T47D (cell line): ENCODE data around the gene FAM83G.
"Not testable (repeated sequence)": the region's sequence is repeated elsewhere in the genome, so short reads cannot be mapped to it uniquely, and the experiment has no call there.

Experiments used
- DNase-seq, 2 experiments: peaks; one replicate each; pipeline versions ENCODE4 v3.0.0 to v3.0.0-alpha.2; 2011 to 2012; ENCODE audit warnings: low read depth in 1 of 2, low spot score in 1 of 2
- JUND ChIP-seq: IDR thresholded peaks from 2 replicates; pipeline ENCODE4 v1.6.1; 2012; ENCODE audit warnings: low read depth
- in situ Hi-C: cut with HindIII; loops from 2 replicates; pipeline ENCODE4 v1.10.0; 2016; ENCODE audit warnings: low sequenced_read_pairs, low pct_unique_long_range_greater_than_20kb

FAM83G gene

GRCh38 chr17:19004421-19005136 lies at the start of gene FAM83G:
Gene FAM83G (minus strand): TSS chr17:19004764. CDS start chr17:19004041, 723 bp downstream.
- in situ Hi-C loops: no loop called here
- TF ChIP-seq JUND: no peak
- DNase-seq: peak; percentile 85 to 94

GRCh38 chr17:19048826-19049225 lies 44.3 kb upstream of the FAM83G start:
- in situ Hi-C loops, DNase-seq: not testable (repeated sequence)

- DNase-seq, in situ Hi-C loops: not testable (repeated sequence)
These were observed 42.9 kb upstream of the FAM83G start for GRCh38 chr17:19047510-19047909.

- DNase-seq, in situ Hi-C loops: not testable (repeated sequence)
These were observed 42.3 kb upstream of the FAM83G start, which contains the start of gene GRAP for GRCh38 chr17:19046782-19047375. Gene GRAP (minus strand): TSS chr17:19046957. CDS start chr17:19046926, 31 bp downstream.

GRCh38 chr17:19044643-19045042 lies 40.1 kb upstream of the FAM83G start:
- in situ Hi-C loops, DNase-seq: not testable (repeated sequence)

GRCh38 chr17:19043032-19043431 lies 38.5 kb upstream of the FAM83G start:
- in situ Hi-C loops, DNase-seq: not testable (repeated sequence)

GRCh38 chr17:19042369-19042768 lies 37.8 kb upstream of the FAM83G start:
- in situ Hi-C loops, DNase-seq: not testable (repeated sequence)

GRCh38 chr17:19041871-19042270 lies 37.3 kb upstream of the FAM83G start:
- DNase-seq, in situ Hi-C loops: not testable (repeated sequence)

GRCh38 chr17:19040350-19040749 lies 35.8 kb upstream of the FAM83G start:
- DNase-seq, in situ Hi-C loops: not testable (repeated sequence)

- in situ Hi-C loops, DNase-seq: not testable (repeated sequence)
These were observed 34.2 kb upstream of the FAM83G start for GRCh38 chr17:19038730-19039129.

- in situ Hi-C loops, DNase-seq: not testable (repeated sequence)
These were observed 33.4 kb upstream of the FAM83G start for GRCh38 chr17:19038007-19038406.

GRCh38 chr17:19037547-19037946 lies 33.0 kb upstream of the FAM83G start:
- DNase-seq, in situ Hi-C loops: not testable (repeated sequence)

- DNase-seq, in situ Hi-C loops: not testable (repeated sequence)
These were observed 31.6 kb upstream of the FAM83G start for GRCh38 chr17:19036186-19036585.

GRCh38 chr17:19032377-19032988 lies 27.9 kb upstream of the FAM83G start:
- DNase-seq, in situ Hi-C loops: not testable (repeated sequence)

- DNase-seq, in situ Hi-C loops: not testable (repeated sequence)
These were observed 27.2 kb upstream of the FAM83G start for GRCh38 chr17:19031729-19032128.

GRCh38 chr17:19030771-19031449 lies 26.3 kb upstream of the FAM83G start:
- in situ Hi-C loops, DNase-seq: not testable (repeated sequence)

- DNase-seq, in situ Hi-C loops: not testable (repeated sequence)
These were observed 25.2 kb upstream of the FAM83G start for GRCh38 chr17:19029740-19030139.

GRCh38 chr17:19028671-19029070 lies 24.1 kb upstream of the FAM83G start:
- DNase-seq, in situ Hi-C loops: not testable (repeated sequence)
